ENCODE data around the gene IL1RAPL2.
"Not testable (repeated sequence)": the region's sequence is repeated elsewhere in the genome, so short reads cannot be mapped to it uniquely, and the experiment has no call there.

IL1RAPL2 gene

GRCh38 chrX:105805655-105806054 is 1239.7 kb downstream of the IL1RAPL2 start:
- DNase-seq (ENCODE audit: low spot score) = not testable (repeated sequence)

DNA sequence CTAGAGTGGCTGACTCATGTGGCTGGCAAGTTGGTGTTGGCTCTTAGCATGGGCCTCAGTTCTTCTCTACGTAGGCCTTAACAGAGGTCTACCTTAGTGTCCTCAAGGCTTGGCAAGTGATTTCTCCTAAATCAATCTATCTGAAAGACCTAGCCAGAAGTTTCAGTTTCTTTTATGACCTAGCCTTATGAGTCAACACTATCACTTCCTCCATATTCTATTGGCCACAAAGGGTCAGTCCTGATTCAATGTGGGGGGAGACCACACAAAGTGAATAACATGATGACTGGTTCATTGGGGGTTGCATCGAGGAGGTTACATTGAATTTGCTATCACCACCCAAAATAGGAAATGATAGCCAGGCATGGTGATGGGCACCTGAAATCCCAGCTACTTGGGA is 1250.5 kb downstream of the IL1RAPL2 start:
- DNase-seq (ENCODE audit: low spot score) = no peak
